ENCODE data around the gene HEXD.
A peak's percentile ranks its signal among the peaks of the same experiment; 100 is the strongest.
"Not testable (repeated sequence)": the region's sequence is repeated elsewhere in the genome, so short reads cannot be mapped to it uniquely, and the experiment has no call there.

Gene HEXD

GRCh38 chr17:82457073-82457928 is 39.2 kb downstream of the HEXD start:
- no peak for DNase-seq (ENCODE audit: low read depth)
- TF ChIP-seq, protein P1, sequence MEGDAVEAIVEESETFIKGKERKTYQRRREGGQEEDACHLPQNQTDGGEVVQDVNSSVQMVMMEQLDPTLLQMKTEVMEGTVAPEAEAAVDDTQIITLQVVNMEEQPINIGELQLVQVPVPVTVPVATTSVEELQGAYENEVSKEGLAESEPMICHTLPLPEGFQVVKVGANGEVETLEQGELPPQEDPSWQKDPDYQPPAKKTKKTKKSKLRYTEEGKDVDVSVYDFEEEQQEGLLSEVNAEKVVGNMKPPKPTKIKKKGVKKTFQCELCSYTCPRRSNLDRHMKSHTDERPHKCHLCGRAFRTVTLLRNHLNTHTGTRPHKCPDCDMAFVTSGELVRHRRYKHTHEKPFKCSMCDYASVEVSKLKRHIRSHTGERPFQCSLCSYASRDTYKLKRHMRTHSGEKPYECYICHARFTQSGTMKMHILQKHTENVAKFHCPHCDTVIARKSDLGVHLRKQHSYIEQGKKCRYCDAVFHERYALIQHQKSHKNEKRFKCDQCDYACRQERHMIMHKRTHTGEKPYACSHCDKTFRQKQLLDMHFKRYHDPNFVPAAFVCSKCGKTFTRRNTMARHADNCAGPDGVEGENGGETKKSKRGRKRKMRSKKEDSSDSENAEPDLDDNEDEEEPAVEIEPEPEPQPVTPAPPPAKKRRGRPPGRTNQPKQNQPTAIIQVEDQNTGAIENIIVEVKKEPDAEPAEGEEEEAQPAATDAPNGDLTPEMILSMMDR (conservative IDR thresholded peaks at IDR 0.05; ENCODE audit: control insufficient read depth, insufficient read depth, low read depth, low read length): no peak
- peak overlapping the region; percentile 59 for H3K4me3 ChIP-seq (ENCODE audit: control insufficient read depth, low read depth, low read length)

GRCh38 chr17:82457929-82458178 is 39.7 kb downstream of the HEXD start:
- TF ChIP-seq, protein P1 (conservative IDR thresholded peaks at IDR 0.05; ENCODE audit: control insufficient read depth, insufficient read depth, low read depth, low read length): no peak
- no peak for DNase-seq (ENCODE audit: low read depth)
- H3K4me3 ChIP-seq (ENCODE audit: control insufficient read depth, low read depth, low read length): peak overlapping the region; percentile 59

- H3K4me3 ChIP-seq (ENCODE audit: control insufficient read depth, low read depth, low read length): peak within 1 kb of the TSS; percentile 71
- DNase-seq (ENCODE audit: low read depth): peak; percentile 97
- TF ChIP-seq, protein P1 (conservative IDR thresholded peaks at IDR 0.05; ENCODE audit: control insufficient read depth, insufficient read depth, low read depth, low read length): no peak
These were observed 40.2 kb downstream of the HEXD start, which contains the start of gene NARF for GRCh38 chr17:82458179-82458884. Gene NARF, plus strand, starts transcription at chr17:82458741. Its CDS starts 63 bp downstream, at chr17:82458804.

GRCh38 chr17:82458885-82459424 is 40.8 kb downstream of the HEXD start:
- TF ChIP-seq, protein P1 (conservative IDR thresholded peaks at IDR 0.05; ENCODE audit: control insufficient read depth, insufficient read depth, low read depth, low read length): no peak
- H3K4me3 ChIP-seq (ENCODE audit: control insufficient read depth, low read depth, low read length): peak overlapping the region; percentile 71
- DNase-seq (ENCODE audit: low read depth): no peak

DNA sequence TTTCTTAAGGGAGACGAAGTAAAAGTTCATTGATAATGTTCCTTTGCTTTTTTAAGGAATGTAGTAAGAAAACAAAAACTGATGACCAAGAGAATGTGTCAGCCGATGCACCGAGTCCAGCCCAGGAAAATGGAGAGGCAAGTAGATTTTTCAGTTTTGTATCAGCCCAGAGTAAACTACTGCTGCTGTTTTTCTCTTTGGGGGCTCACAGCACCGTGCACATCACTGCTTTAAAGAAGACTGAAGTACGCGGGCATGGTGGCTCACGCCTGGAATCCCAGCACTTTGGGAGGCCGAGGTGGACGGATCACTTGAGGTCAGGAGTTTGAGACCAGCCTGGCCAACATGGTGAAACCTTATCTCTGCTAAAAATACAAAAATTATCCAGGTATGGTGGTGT is 41.8 kb downstream of the HEXD start:
- DNase-seq (ENCODE audit: low read depth); H3K4me3 ChIP-seq (ENCODE audit: control insufficient read depth, low read depth, low read length): not testable (repeated sequence)

DNA sequence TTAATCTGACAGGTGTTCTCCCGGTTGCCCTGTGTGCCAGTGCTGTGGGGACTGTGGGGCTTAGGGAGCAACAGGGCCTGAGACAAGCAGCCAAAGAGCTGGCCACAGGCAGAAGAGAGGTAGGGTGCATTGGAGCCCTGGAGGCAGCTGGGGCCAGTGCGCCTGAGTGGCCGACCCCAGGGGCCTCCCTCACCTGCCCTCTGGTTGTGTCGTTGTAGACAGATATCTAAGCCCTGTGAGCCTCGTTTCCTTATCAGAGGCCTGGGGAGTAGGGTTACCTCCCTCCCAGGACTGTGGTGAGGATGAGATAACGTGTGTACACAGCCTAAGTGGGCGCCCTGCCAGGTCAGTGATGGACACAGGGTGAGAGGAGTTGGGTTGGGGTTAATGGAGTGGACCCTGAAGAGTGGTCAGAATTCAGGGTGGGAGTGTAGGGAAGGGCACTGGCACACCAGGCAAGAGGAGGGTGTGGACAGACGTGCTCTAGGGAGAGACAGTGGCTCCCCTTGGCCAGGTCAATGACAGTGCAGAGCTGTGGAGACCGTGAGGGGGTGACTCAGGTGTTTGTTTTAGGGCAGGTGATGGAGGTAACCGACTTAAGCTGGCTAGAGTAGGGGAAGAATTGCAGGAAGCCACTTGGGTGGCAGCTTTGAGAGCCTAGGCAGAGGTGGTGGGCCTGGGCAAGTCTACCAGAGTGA is 43.8 kb downstream of the HEXD start:
- no peak overlapping the region for H3K4me3 ChIP-seq (ENCODE audit: control insufficient read depth, low read depth, low read length)

More for the DNA sequence above, 43.8 kb downstream of the HEXD start:
- DNase-seq (ENCODE audit: low read depth): no peak
- TF ChIP-seq, protein P1 (conservative IDR thresholded peaks at IDR 0.05; ENCODE audit: control insufficient read depth, insufficient read depth, low read depth, low read length): no peak

Measured in fibroblast of mammary gland (primary cell).